Epithelial cell of alveolus of lung (primary cell): ENCODE measurements around the gene NCAM2. TPM values are rescaled to one million over a fixed set of nuclear protein-coding genes. Genes with fewer than 3 reads are reported as not detected.

ENCODE experiments used
- total RNA-seq: library from RNA; depleted of rRNA; stranded (reverse); fragments of >200 nt; gene quantifications from 2 replicates; pipeline ENCODE4 v1.2.1, GENCODE V29; 2015

The NCAM2 gene
- total RNA-seq, result 1.9 and 8.1 TPM in 2 replicates

GRCh38 chr21:20997636-20998455, at the start of gene NCAM2:
Gene NCAM2 (plus strand): TSS chr21:20998409.

